Measurements from ENCODE around the gene GCSH.
"Not testable (repeated sequence)": the region's sequence is repeated elsewhere in the genome, so short reads cannot be mapped to it uniquely, and the experiment has no call there.

The GCSH gene
- 0.07 to 1.6 (median 0.57) reads per million in 18 experiments for total RNA-seq

DNA sequence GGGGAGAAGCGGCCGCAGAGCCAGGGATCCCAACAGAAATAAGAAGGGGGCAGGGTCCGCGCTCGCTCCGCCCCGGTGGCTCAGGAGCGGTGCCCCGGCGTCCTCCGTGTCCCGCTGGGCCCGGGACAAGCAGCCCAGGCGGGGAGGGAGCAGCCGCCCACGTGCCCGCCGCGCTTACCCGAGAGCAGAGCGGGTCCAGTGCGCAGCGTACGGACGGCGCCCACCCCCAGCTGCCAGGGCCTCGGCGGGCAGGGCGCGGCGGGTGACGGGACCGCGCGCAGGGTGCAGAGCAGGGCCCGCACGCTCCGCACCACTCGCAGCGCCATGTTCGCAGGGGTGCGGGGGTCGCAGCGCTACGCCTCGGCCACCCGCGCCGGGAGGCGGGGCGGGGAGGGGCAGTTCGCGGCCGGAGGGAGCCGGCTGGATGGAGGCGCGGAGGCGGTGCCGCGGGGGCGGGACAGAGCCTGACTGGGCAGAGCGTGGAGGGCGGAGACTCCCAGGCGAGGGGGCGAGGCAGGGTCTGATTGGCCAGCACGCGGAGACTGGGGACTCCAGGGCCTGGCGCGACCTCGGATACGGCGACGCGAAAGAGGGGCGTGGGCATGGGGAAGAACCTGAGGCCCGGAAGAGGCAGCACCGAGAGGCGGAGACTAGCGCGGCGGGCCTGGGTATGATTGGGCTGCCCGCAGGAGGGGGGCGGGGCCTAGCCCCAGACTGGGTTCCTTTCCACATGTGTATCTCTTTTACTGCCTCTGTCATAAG lies at the start of gene GCSH:
GCSH (minus strand) TSS at position 443 of the 762 bp plus-strand sequence; CDS start at position 326, 117 bp downstream.
- DNase-seq: peak; percentile 98 to 99

DNA sequence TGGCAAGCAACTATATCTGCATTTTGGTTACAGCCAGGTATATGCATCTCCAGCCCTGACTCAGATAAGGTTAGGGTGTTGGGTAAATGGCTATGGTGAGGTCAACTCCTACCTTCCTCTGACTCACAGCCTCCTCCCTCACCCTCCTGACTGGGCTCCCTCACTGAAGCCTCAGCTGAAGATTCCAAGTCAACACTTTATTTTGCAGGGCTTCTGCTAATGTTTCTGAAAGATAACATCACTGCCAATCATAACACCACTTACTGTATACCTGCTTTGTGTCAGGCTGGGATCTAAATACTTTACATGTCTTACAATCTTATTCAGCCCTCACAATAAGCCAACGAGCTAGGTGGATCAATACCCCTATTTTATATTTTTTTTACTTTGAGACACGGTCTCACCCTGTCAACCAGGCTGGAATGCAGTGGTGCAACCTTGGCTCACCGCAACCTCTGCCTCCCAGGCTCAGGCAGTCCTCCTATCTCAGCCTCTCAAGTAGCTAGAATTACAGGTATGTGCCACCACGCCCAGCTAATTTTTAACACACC lies 47.8 kb upstream of the GCSH start:
- DNase-seq: no peak

DNA sequence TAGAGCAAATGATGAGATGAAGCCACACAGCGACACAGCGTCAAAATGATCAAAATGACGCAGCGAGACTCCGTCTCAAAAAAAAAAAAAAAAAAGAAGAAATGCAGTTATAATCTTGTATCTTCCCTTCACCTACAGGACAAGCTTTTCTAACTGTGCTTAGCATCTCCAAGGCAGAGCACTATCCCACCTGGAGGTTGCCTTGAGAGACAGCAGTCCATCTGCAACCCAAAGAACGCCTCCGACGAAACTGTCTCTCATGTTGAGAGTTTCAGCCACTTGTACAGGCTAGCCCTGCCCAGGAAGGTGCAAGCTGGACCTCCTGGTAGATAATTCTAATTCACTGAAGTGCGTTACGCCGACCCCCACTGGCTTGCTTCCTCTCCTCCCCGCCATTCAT lies 46.7 kb upstream of the GCSH start:
- DNase-seq: no peak

DNA sequence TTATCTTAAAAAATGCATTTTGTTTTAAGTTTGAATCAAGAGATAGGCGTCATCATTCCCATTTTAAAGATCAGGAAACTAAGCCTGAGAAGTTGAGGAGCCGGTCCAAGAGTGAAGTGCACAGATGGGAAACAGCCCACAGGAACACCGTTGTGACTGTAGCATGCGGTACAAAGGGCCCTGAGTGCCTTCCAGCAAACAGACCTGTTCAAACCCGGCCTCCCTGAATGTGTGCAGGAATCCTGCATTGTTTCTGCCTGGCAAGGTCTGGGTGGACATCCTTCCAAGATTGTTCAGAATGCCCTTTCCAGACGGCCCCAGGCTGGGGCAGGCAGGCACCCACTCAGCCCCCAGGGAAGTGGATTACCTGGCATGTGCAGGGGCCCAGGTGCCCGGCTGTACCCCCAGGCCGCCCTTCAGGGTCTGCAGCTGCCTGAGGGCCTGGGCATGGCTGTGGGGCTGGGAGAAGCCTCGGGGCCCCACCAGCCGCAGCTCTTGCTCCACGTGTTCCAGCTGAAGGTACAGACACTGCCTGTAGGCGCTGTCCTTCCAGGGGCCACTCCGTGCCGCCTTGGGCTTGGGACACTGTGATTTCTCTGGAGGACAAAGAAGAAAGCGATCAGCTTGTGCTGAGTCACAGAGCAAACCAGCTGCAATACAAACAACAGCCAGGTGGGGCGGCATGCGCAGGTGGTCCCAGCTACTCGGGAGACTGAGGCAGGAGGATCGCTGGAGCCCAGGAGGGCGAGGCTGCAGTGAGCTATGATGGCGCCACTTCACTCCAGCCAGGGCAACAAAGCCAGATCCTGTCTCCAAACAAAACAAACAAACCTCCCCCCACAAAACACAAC lies 45.0 kb upstream of the GCSH start:
- no peak for DNase-seq

DNA sequence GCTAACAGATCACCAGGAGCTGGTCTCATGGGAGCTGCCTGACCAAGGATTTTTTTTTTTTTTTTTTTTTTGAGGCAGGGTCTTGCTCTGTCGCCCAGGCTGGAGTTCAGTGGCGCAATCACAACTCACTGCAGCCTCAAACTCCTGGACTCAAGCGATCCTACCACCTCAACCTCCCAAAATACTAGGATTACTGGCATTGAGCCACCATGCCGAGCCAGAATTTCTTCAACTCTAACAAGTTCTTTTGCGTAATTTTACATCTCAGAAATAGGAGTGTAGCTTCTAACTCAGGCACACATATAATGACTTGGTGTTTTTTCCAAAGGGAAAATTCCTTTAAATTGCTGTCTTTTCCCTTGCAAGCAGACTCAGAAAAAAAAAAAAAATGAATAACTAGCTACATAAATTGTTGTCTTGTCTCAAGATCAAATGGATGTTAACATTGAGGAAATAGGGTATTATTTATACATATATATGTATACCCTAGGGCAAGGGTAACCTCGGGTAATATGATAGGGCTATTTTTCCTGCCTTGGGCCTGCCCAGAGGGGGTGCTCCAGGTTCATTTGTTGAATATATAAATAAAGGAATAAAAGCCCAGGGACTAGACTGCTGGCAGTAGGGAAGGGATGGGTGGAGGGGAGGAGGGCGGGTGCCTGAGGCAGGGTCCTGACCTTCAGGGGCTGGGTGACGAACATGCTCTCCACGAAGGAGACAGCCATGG lies 42.8 kb upstream of the GCSH start:
- no peak for DNase-seq

DNA sequence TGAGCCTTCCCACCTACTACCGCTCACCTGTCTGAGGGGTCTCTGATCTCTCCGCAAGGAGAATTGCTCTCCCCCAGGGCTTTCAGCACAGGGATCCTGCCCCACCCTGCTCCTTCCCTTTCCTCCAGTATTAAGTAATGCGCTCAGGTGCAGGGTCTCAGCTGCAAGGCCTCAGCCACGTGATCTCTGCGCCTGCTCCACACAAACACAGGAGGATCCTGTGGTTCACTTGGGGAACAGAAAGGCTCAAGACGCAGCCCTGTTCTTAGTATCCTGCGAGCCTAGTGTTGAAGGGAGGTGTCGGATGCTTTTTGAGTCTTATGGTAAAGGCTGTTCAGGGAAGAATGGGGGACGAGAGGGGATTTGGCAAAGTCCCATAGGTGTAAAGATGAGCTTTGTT lies 41.6 kb upstream of the GCSH start:
- no peak for DNase-seq

DNA sequence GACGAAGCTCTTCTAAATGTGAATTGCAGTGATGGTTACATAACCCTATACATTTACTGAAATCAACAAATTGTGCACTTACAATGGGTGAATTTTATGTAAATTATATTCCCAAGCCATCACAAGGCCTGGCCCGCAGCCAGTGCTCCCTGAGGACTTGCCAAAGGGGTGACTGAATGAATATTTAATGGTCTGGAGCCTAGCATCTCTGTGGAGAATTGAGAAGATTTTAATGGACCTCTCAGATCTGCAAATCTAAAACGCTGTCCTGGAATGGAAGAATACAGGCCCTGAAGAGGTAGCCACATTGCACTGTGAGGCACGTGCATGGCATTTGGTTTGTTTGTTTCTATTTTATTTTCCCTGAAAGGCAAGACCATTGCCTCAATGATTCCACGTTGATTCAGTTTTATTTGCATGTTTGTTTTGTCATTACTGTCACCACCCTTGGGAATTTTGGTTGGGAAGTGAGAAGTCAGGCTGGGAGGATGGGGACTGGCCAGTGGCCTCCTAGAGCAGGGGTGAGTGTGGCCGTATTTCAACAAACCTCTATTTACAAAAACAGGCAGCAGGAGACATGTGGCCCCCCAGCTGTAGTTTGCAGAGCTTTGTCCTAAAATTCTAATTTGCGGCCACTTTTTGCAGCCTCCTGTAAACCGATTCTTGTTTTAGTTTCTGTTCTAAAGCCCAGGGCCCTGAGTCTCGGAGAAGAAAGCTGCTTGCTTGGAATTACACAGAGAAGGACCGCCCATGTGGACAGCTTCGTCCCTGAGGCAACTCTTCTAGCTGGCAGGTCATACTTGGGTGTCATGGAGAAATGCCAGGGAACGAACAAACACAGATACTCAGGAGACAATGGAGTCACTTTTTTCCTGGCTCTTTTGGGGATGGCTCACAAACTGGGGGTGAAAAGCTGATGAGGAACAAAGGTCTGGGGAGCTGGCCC lies 40.5 kb upstream of the GCSH start:
- no peak for DNase-seq

DNA sequence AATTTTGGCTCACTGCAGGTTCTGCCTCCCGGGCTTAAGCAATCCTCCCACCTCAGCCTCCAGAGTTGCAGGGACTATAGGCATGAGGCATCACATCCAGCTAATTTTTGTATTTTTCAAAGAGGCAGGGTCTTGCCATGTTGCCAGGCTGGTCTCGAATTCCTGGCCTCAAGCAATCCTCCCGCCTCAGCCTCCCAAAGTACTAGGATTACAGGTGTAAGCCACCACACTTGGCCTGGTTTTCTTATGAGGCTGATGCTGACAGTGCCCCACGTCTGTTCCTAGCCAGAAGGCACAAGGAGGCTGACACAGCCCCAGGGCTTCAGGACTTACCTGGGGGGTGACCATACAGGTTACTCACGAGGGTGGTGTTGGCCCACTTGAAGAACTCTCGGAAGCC lies 33.9 kb upstream of the GCSH start:
- DNase-seq: no peak

DNA sequence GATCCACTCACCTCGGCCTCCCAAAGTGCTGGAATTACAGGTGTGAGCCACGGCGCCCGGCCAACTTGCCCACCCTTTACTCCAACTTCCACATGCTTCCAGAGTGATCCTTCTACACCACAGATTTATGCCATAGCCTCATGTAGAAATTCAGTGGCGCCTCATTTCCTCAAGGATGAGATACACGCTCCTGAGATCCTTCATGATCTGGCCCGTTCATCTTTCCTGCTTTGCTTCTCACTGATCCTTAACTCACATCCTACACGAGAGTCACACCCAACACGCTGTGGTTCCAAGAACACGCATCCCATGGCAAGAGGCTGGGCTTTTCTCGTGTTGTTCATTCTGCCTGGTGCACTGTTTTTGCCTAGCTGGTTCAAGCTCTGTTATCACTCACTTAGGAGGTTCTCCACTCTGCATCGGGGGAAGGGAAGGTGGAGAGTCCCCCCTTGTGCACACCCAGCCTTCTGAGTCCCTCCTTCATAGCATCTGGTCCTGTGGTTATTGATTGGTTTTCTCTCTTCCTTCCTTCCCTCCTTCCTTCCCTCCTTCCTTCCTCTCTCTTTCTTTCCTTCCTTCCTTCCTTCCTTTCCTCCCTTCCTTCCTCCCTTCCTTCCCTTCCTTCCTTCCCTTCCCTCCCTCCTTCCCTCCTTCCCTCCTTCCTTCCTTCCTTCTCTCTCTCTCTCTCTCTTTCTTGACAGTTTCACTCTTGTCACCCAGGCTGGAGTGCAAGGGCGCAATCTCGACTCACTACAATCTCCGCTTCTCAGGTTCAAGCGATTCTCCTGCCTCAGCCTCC lies 32.7 kb upstream of the GCSH start:
- no peak for DNase-seq

DNA sequence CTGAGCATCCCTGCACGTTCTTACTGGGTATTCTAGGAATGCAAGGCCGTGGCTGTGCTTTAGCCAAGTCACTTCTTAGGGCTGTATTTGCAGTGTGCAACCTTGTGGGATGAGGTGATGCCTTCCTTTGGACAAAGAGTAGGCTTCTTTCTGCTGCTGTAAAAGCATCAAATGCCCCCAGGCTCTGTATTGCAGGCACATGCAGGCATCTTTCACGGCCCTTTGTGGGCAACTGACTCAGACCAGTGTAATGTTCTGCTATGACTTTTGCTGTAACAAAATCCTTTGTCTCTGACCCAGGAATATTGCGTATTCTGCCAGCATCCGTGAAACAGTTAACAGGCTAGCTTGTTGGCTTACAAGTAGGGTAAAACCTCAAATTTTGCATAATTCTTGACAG lies 30.9 kb upstream of the GCSH start:
- no peak for DNase-seq

DNA sequence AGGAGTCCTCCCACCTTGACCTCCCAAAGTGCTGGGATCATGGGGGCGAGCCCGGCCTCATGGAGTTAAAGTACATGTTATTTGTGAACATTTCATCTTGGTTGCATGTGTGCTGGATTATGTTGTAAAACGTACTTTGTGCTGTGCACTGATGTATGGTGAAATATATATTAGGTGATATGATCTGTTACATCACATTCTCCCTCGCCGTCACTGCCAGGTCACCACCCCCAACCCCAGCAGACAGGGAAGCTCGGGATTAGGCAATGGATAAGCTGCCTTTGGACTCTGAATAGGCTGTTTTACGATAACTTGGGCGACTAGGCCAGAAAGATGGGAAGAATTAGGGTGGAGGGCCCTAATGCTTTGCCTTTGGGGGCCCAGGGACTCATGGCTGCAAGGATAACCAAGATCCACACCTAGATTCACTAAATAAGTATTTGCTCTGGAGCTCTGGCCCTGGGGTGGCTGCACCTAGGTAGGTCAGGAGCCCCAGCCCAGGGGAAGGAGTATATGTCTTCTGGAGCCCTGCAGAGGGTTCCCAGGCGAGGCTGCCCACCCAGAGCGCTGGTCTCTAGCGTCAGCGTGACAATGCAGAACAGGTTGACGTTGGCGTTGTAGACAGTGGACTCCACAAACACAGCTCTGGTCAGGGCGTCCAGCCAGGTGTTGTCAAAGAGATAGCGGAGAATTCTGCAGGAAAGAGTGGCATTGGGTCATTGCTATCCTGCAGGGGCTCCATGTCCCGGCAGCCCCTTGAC lies 27.1 kb upstream of the GCSH start:
- DNase-seq: no peak

DNA sequence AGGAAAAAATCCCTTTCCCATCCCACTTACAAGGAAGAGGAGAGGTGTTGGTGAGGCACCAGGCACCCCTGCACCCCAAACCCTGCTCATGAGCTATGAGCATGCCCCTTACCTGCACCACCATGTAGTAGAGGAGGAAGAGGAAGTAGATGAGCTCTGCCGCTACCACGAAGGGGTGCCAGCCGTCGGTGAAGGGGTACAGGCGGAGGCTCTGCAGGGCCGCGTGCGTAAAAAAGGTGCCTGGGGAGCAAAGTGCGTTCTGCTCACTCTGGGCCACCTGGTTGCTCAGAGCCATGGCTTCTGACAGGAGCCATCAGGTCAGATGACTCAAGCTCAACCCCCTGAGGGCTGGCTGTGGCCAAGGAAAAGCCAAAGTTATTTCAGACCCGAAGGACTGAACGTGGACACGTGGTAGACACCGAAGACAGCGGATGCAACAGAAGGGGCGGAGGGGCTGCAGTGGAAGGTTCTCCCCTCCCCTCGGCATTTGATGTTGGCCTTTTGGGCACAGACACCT lies 25.3 kb upstream of the GCSH start:
- no peak for DNase-seq

DNA sequence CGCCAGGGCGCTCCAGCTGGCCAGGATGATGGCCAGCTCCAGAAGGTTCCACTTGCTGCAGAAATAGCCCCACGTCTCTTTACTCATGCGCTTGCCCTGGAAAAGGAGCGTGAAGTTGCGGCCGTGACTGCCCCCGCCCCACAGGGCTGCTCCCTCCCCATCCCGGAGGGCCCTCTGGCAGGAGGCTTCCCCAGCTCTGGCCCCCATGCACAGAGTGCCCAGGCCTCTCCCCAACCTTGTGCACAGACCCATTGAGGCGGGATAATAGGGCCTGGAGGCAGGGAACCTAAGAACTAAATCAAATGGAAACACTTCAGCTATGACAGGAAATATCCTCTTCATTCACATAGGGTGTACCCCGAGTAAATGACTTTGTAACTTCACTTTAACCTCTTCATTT lies 21.2 kb upstream of the GCSH start:
- no peak for DNase-seq

DNA sequence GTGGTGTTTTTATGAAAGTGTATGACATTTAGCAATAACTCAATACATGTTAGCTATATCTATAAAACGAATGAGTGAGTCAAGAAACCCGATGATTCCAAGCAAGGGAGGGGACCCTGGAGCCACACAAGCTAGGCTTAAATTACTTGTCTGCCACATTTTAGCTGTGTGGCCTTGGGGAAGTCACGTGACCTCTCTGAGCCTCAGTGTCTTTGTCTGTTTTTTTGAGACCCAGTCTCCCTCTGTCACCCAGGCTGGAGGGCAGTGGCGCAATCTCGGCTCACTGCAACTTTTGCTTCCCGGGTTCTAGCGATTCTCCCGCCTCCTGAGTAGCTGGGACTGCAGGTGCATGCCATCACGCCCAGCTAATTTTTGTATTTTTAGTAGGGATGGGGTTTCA lies 20.1 kb upstream of the GCSH start:
- no peak for DNase-seq

DNA sequence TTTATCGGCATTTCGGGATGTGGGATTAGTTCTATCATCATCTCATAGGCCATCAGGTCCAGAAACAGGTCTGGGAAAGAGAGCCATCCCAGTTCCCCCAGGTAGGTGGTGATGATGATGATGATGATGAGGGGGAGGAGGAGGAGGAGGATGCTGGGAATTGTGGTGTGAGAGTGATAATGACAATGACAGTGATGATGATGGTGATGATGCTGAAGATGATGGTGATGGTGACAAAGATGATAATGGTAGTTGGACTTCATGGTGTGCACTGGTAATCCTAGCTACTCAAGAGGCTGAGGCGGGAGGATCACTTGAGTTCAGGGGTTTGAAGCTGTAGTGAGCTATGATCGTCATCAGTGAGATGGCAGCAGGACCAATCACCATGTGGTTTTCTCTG lies 16.3 kb upstream of the GCSH start:
- DNase-seq: no peak

DNA sequence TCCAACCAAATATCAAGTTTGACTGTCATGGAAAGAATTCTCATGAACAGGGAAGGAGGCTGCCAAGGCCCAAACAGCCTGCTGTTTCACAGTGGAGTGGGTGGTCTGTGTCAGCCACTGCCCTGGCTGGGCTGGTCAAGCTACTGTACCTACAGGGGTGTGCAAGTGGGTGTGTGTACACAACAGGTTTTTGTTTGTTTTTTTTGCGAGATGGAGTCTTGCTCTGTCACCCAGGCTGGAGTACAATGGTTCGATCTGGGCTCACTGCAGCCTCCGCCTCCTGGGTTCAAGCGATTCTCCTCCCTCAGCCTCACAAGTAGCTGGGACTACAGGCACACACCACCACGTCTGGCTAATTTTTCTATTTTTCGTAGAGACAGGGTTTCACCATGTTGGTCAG lies 13.1 kb upstream of the GCSH start:
- not testable (repeated sequence) for DNase-seq

DNA sequence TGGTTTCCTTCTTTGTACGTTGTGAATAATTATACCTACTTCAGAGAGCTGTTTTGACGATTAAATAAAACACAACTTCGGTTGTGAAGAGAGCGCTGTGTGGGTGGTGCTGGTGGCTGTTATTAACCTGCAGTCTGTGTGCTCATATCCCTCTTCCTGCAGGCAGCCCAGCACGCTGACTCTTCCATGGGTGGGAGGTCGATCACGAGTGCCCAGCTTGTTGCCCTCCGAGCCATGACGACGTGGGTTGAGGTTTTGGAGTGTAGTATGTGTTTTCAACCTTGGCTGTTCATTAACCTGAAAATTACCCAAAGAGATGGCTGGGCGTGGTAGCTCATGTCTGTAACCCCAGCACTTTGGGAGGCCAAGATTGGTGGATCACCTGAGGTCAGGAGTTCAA lies 11.3 kb upstream of the GCSH start:
- DNase-seq: no peak

DNA sequence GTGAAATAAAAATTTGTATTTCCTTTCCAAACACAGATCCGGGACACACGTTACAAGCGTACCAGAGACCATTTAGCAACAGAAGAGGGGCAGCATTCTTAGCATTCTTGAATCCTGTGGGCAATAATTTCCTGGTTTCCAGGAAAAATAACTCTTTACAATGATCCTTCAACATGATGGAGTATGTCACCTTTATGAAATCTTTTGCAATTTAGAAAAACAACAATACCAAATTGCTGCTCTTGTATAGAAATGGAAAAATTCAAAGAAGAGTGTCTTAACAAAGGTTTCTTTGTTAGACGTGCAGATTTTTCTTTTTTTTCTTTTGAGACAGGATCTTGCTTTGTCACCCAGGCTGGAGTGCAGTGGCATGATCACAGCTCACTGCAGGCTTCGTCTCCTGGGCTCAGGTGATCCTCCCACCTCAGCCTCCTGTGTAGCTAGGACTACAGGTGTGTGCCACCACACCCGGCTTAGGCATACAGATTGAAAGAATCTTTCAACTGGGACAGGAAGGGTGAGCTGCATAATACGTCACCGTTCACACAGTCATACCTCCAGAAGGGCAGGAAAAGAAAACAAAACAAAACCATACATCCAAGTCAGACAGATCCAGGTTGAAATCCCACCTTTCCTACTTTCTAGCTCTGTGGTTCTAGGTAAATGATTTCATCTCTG lies 10.8 kb upstream of the GCSH start:
- no peak for DNase-seq

DNA sequence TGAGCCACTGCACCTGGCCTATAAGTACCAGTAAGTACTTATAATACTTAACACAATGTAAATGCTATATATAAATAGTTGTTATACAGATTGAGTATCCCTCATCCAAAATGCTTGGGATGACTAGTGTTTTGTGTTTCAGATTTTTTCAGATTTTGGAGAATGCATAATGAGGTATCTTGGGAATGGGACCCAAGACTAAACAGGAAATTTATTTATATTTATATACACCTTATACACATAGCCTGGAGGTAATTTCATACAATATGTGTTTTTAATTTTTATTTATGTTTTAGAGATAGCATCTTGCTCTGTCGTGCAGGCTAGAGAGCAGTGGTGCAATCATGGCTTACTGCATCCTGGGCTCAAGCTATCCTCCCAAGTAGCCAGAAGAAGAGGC lies 9.8 kb upstream of the GCSH start:
- no peak for DNase-seq

All from inflammatory macrophage (primary cell).